HepG2 (cell line): ENCODE data around the gene ZBTB7A. TPM values are rescaled to one million over a fixed set of nuclear protein-coding genes. Genes with fewer than 3 reads are reported as not detected.

Source experiments
- ATAC-seq: fragments of 200-7000 bp; cut with Tn5 transposase; 3 replicates; pipeline ENCODE4 v1.9.1; 2020; ENCODE audit warnings: mild to moderate bottlenecking, moderate library complexity
- BruUV-seq: library from RNA; stranded (reverse); fragments of 400-500 nt; replicated peaks from 2 replicates; lab custom pipeline; 2021; lab: Mats Ljungman, UMichigan
- CTCF ChIA-PET: fragments of 300-600 bp; formaldehyde crosslinking; extraction: SDS; loops from one replicate; lab custom pipeline; 2021; ENCODE audit warnings: low total read pairs, inconsistent platforms, low intra/inter-chr PET ratio; lab: Yijun Ruan, JAX
- POLR2A ChIA-PET: fragments of 350-600 bp; sonication (Branson Sonifier 250); formaldehyde crosslinking; loops from one replicate; lab custom pipeline; 2020; ENCODE audit warnings: antibody characterized with exemption, inconsistent platforms; lab: Yijun Ruan, JAX
- DNase-seq: peaks from one replicate; pipeline ENCODE4 v3.0.0-alpha.2; 2015; ENCODE audit warnings: low spot score
- FAIRE-seq: peaks from 3 replicates; lab custom pipeline; 2011; peaks lifted over from hg19 to GRCh38; lab: Jason Lieb, UNC
- H2AFZ ChIP-seq: one replicate; pipeline ENCODE4 v1.6.1; 2011; ENCODE audit warnings: low read length, inconsistent platforms
- H3K27ac ChIP-seq: fragments of 300-600 bp; 3 replicates; pipeline ENCODE4 v1.8.0; 2011; ENCODE audit warnings: mixed run types, mild to moderate bottlenecking, mixed read lengths, low read length, inconsistent platforms; ENCODE audit not compliant: insufficient read depth; ENCODE audit errors: extremely low read length
- H3K27me3 ChIP-seq, 2 experiments: fragments of 200-600 bp in 1 of 2; 2 replicates in 1 of 2; 3 replicates in 1 of 2; pipeline versions ENCODE4 v1.6.0 to v1.8.0; 2011; ENCODE audit warnings: low read length in 2 of 2, mild to moderate bottlenecking in 2 of 2, moderate library complexity in 2 of 2, inconsistent platforms in 1 of 2; ENCODE audit not compliant: insufficient read depth in 2 of 2, control insufficient read depth in 1 of 2
- H3K36me3 ChIP-seq, 2 experiments: fragments of 200-600 bp in 1 of 2; replicated peaks in 1 of 2; 2 replicates in 1 of 2; 3 replicates in 1 of 2; pipeline versions ENCODE4 v1.5.1 to v1.8.0; 2011; ENCODE audit warnings: low read length in 2 of 2, inconsistent platforms in 1 of 2; ENCODE audit not compliant: insufficient read depth in 2 of 2, control insufficient read depth in 1 of 2
- H3K4me1 ChIP-seq: 2 replicates; pipeline ENCODE4 v1.5.1; 2012; ENCODE audit warnings: low read length, inconsistent platforms; ENCODE audit not compliant: insufficient read depth
- H3K4me2 ChIP-seq: 2 replicates; pipeline ENCODE4 v1.6.0; 2011; ENCODE audit warnings: low read depth, low read length, inconsistent platforms
- H3K4me3 ChIP-seq, 3 experiments: fragments of 200-600 bp in 1 of 3; sonication (generic), shearing (Covaris generic) in 1 of 3; replicated peaks in 1 of 3; 2 replicates each; pipeline ENCODE4 v1.5.1; 2011 to 2016; ENCODE audit warnings: low read length in 3 of 3, inconsistent platforms in 2 of 3, low read depth in 2 of 3, mild to moderate bottlenecking in 2 of 3, control low read depth in 1 of 3, mixed read lengths in 1 of 3; ENCODE audit not compliant: insufficient read depth in 1 of 3
- H3K79me2 ChIP-seq: one replicate; pipeline ENCODE4 v1.6.1; 2011; ENCODE audit warnings: low read length, inconsistent platforms; ENCODE audit not compliant: insufficient read depth
- H3K9ac ChIP-seq: 2 replicates; pipeline ENCODE4 v1.6.0; 2011; ENCODE audit warnings: mild to moderate bottlenecking, low read depth, low read length, inconsistent platforms; ENCODE audit not compliant: insufficient read depth
- H3K9me3 ChIP-seq: 2 replicates; pipeline ENCODE4 v1.5.1; 2012; ENCODE audit warnings: mild to moderate bottlenecking, low read length
- H4K20me1 ChIP-seq: 2 replicates; pipeline ENCODE4 v1.6.0; 2011; ENCODE audit warnings: inconsistent platforms, mild to moderate bottlenecking, low read length, moderate library complexity; ENCODE audit not compliant: insufficient read depth
- AGO2 ChIP-seq: fragments of 200-400 bp; formaldehyde crosslinking; optimal IDR thresholded peaks from 2 replicates; pipeline ENCODE3; 2017; ENCODE audit warnings: mild to moderate bottlenecking, low read depth, low read length, moderate library complexity
- HNF1A ChIP-seq, 2 experiments: sonication (generic) in 1 of 2; formaldehyde crosslinking in 1 of 2; IDR thresholded peaks; 2 replicates each; pipeline versions ENCODE4 v1.4.0 to v1.6.1; 2016 to 2020; ENCODE audit warnings: borderline replicate concordance in 1 of 2, low read depth in 1 of 2, mild to moderate bottlenecking in 1 of 2, missing genetic modification reagents in 1 of 2
- WGBS: methylation state at CpG from one replicate; pipeline ENCODE4 v1.1.6; 2017; ENCODE audit warnings: low lambda C conversion rate; 5-methylcytosine and 5-hydroxymethylcytosine counted together
- in situ Hi-C: cut with HindIII; loops from 2 replicates; pipeline ENCODE4 v1.10.0; 2017; ENCODE audit warnings: low pct_unique_long_range_greater_than_20kb; ENCODE audit not compliant: extremely low pct_ligation_motif_present
- intact Hi-C: fragments of 100-400 bp; cut with micrococcal nuclease; formaldehyde crosslinking; loops from one replicate; pipeline ENCODE4 v1.10.0; 2022; ENCODE audit not compliant: unreplicated experiment
- polyA plus RNA-seq, 8 experiments: library from polyadenylated mRNA; depleted of rRNA in 3 of 8; stranded (reverse) in 7 of 8; unstranded in 1 of 8; fragments of >200 nt; fragmentation: Illumina TruSeq in 4 of 8; extraction: Trizol in 4 of 8; gene quantifications; 2 replicates each; pipeline versions ENCODE4 v1.2.1 to v1.2.3, GENCODE V29; 2011 to 2016; ENCODE audit warnings: low read depth in 4 of 8, missing spikeins in 1 of 8, mixed read lengths in 1 of 8; ENCODE audit not compliant: insufficient read depth in 1 of 8
- total RNA-seq, 5 experiments: library from RNA; depleted of rRNA; stranded (reverse); fragments of >200 nt; fragmentation: Illumina TruSeq; extraction: Trizol; gene quantifications; 2 replicates each; pipeline ENCODE4 v1.2.3, GENCODE V29; 2016; ENCODE audit warnings: low read depth in 1 of 5

Gene ZBTB7A
- total and polyA plus RNA-seq, 2 of the 13 experiments (the other 11 are each of a cell fraction or from before 2014, with no cell fraction given): 3.6 to 4.0 TPM

GRCh38 chr19:4090356-4091220, 23.9 kb upstream of the ZBTB7A start:
- POLR2A ChIA-PET: no interaction called here
- no peak overlapping the region for H3K27ac ChIP-seq
- CTCF ChIA-PET: no interaction called here
- H3K4me2 ChIP-seq: no peak overlapping the region
- no peak overlapping the region for H2AFZ ChIP-seq
- no peak overlapping the region for H3K4me3 ChIP-seq
- no peaks in the 10 kb centered on the region for H3K27me3 ChIP-seq
- no peaks in the 10 kb centered on the region for H3K79me2 ChIP-seq
- WGBS: 94% methylated on average over 36 of the region's 52 CpGs
- peaks cover 4 to 7% of the 10 kb centered on the region in 2 experiments; a peak in 3 of 5 replicates for H3K36me3 ChIP-seq
- H3K9ac ChIP-seq: no peak overlapping the region
- peak; percentile 34 for TF ChIP-seq AGO2
- TF ChIP-seq HNF1A (IDR thresholded peaks at IDR 0.05; ENCODE audit: low read depth): no peak
- TF ChIP-seq HNF1A (CRISPR knock-in tag; IDR thresholded peaks at IDR 0.05; ENCODE audit: borderline replicate concordance): no peak
- in situ Hi-C loops: no loop called here
- no TSS peak for BruUV-seq
- FAIRE-seq (no peak), ATAC-seq (no peak), DNase-seq (no peak)
- no peaks in the 10 kb centered on the region for H3K9me3 ChIP-seq
- intact Hi-C loops: no loop called here
- H3K4me1 ChIP-seq: peaks cover 17% of the 10 kb centered on the region
- no peaks in the 10 kb centered on the region for H4K20me1 ChIP-seq
